Panc1 (cell line): ENCODE results near the gene SPEM2.

Experiments
- POLR2AphosphoS5 ChIP-seq: IDR thresholded peaks from 2 replicates; pipeline ENCODE4 v1.6.1; 2012; ENCODE audit warnings: mild to moderate bottlenecking, low read depth, low read length, moderate library complexity
- TF ChIP-seq, protein P1 (sequence below): fragments of 450-650 bp; IDR thresholded peaks from 2 replicates; pipeline ENCODE4 v1.5.1; 2017; ENCODE audit warnings: mild to moderate bottlenecking

DNA sequence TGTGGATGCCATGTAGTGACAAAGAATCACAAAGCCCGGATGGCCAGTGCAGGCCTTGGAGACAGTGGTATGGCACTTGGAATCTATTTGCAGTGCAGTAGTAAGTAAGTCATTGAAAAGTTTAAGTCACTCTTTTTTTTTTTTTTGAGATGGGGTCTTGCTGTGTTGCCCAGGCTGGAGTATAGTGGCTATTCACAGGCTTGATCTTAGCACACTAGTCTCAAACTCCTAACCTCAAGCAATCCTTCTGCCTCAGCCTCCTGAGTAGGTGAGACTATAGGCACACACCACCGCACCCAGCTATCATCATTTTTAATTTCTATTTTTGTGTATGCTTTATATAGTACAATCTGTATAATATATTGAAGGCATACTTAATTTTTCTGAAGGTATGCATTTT lies 26.8 kb upstream of the SPEM2 start:
- TF ChIP-seq, protein P1, sequence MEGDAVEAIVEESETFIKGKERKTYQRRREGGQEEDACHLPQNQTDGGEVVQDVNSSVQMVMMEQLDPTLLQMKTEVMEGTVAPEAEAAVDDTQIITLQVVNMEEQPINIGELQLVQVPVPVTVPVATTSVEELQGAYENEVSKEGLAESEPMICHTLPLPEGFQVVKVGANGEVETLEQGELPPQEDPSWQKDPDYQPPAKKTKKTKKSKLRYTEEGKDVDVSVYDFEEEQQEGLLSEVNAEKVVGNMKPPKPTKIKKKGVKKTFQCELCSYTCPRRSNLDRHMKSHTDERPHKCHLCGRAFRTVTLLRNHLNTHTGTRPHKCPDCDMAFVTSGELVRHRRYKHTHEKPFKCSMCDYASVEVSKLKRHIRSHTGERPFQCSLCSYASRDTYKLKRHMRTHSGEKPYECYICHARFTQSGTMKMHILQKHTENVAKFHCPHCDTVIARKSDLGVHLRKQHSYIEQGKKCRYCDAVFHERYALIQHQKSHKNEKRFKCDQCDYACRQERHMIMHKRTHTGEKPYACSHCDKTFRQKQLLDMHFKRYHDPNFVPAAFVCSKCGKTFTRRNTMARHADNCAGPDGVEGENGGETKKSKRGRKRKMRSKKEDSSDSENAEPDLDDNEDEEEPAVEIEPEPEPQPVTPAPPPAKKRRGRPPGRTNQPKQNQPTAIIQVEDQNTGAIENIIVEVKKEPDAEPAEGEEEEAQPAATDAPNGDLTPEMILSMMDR: no peak
- TF ChIP-seq POLR2AphosphoS5: no peak
